Measurements from ENCODE around the gene ZC3H12D. TPM values are rescaled to one million over a fixed set of nuclear protein-coding genes. Genes with fewer than 3 reads are reported as not detected.
A peak's percentile ranks its signal among the peaks of the same experiment; 100 is the strongest.

The ZC3H12D gene
- total and polyA plus RNA-seq, 2 of the 13 experiments (the other 11 are each of a cell fraction or from before 2014, with no cell fraction given) = 1.2 to 2.7 TPM

GRCh38 chr6:149431905-149432775 lies 52.7 kb downstream of the ZC3H12D start (continued):
- TF ChIP-seq ZNF615 (CRISPR knock-in tag; IDR thresholded peaks at IDR 0.05; ENCODE audit: borderline replicate concordance) (no peak), NR2C2 (CRISPR knock-in tag; IDR thresholded peaks at IDR 0.05; ENCODE audit: borderline replicate concordance) (peak; percentile 43; the same call in 1 of the 2 replicates), THRA (CRISPR knock-in tag; IDR thresholded peaks at IDR 0.05; ENCODE audit: borderline replicate concordance) (peak; percentile 72; the same call in 1 of the 2 replicates), MZF1 (CRISPR knock-in tag; IDR thresholded peaks at IDR 0.05; ENCODE audit: borderline replicate concordance) (no peak), ZNF503 (CRISPR knock-in tag; IDR thresholded peaks at IDR 0.05) (no peak), ZNF775 (CRISPR knock-in tag; IDR thresholded peaks at IDR 0.05; ENCODE audit: borderline replicate concordance) (no peak), SALL2 (CRISPR knock-in tag; IDR thresholded peaks at IDR 0.05) (0 out of 2 replicates have a peak, but pooled peaks have one; percentile 55), IKZF4 (CRISPR knock-in tag; IDR thresholded peaks at IDR 0.05; ENCODE audit: borderline replicate concordance, low read depth, not compliant biosample characterization) (no peak), MXD1 (CRISPR knock-in tag; IDR thresholded peaks at IDR 0.05) (no peak), FOXP1 (IDR thresholded peaks at IDR 0.05) (no peak), FOXP1 (CRISPR knock-in tag; IDR thresholded peaks at IDR 0.05) (no peak), POGZ (CRISPR knock-in tag; IDR thresholded peaks at IDR 0.05) (0 out of 2 replicates have a peak, but pooled peaks have one; percentile 28), ZKSCAN8 (CRISPR knock-in tag; IDR thresholded peaks at IDR 0.05; ENCODE audit: borderline replicate concordance) (peak; percentile 54; the same call in 1 of the 2 replicates), FOSL2 (CRISPR knock-in tag; IDR thresholded peaks at IDR 0.05) (peak; percentile 61), NFE2L2 (IDR thresholded peaks at IDR 0.05; ENCODE audit: low read length) (no peak), CBFB (CRISPR knock-in tag; IDR thresholded peaks at IDR 0.05) (peak; percentile 66; the same call in 1 of the 2 replicates), NCOA2 (CRISPR knock-in tag; IDR thresholded peaks at IDR 0.05) (0 out of 2 replicates have a peak, but pooled peaks have one; percentile 26), ISL2 (CRISPR knock-in tag; IDR thresholded peaks at IDR 0.05) (0 out of 2 replicates have a peak, but pooled peaks have one; percentile 34), ZNF501 (CRISPR knock-in tag; IDR thresholded peaks at IDR 0.05) (peak; percentile 75), KMT2B (CRISPR knock-in tag; IDR thresholded peaks at IDR 0.05) (peak; percentile 58; the same call in 1 of the 2 replicates)

All from HepG2 (cell line).